HG03045 (cell line): ENCODE results near the gene CFAP100.

Experiments used
- ATAC-seq: cut with Tn5 transposase; IDR thresholded peaks from one replicate; pipeline ENCODE4 v1.9.1; 2021; ENCODE audit warnings: mild to moderate bottlenecking, moderate library complexity; ENCODE audit not compliant: unreplicated experiment

Gene CFAP100

GRCh38 chr3:126456766-126457388 is 62.2 kb downstream of the CFAP100 start:
- no peak for ATAC-seq

- no peak for ATAC-seq
Measured at GRCh38 chr3:126459111-126459762, 64.5 kb downstream of the CFAP100 start.

- ATAC-seq, result no peak
Measured at GRCh38 chr3:126459763-126460127, 65.0 kb downstream of the CFAP100 start.

- ATAC-seq, result no peak
Measured at GRCh38 chr3:126460381-126460780, 65.7 kb downstream of the CFAP100 start.

- ATAC-seq, result no peak
Measured at GRCh38 chr3:126461450-126462070, 66.9 kb downstream of the CFAP100 start.

GRCh38 chr3:126463521-126463920 is 68.8 kb downstream of the CFAP100 start:
- no peak for ATAC-seq

GRCh38 chr3:126464093-126464492 is 69.4 kb downstream of the CFAP100 start:
- ATAC-seq, result no peak

GRCh38 chr3:126464494-126464893 is 69.8 kb downstream of the CFAP100 start:
- ATAC-seq, result no peak

- no peak for ATAC-seq
Measured at GRCh38 chr3:126464997-126465396, 70.3 kb downstream of the CFAP100 start.

- ATAC-seq, result no peak
Measured at GRCh38 chr3:126465928-126466544, 71.3 kb downstream of the CFAP100 start.

GRCh38 chr3:126466886-126467610 is 72.3 kb downstream of the CFAP100 start:
- no peak for ATAC-seq

GRCh38 chr3:126467611-126467955 is 72.9 kb downstream of the CFAP100 start:
- no peak for ATAC-seq

GRCh38 chr3:126468028-126468891 is 73.6 kb downstream of the CFAP100 start:
- ATAC-seq, result no peak

GRCh38 chr3:126469479-126469878 is 74.8 kb downstream of the CFAP100 start:
- ATAC-seq, result no peak

GRCh38 chr3:126472277-126473006 is 77.7 kb downstream of the CFAP100 start:
- ATAC-seq, result no peak

- no peak for ATAC-seq
Measured at GRCh38 chr3:126473292-126474168, 78.8 kb downstream of the CFAP100 start.

GRCh38 chr3:126474498-126475412 is 80.0 kb downstream of the CFAP100 start:
- ATAC-seq, result peak; percentile 20
